NCI-H748 treated with DMSO at 0.1 percent for 48 hours (cell line): Measurements from ENCODE around the gene SYT17.

Experiments
- DNase-seq: peaks from one replicate; lab custom pipeline; 2025; lab: John Stamatoyannopoulos, UW

The SYT17 gene

GRCh38 chr16:19264123-19264673 is 96.2 kb downstream of the SYT17 start:
- no peak for DNase-seq

- DNase-seq, result no peak
These were observed 97.4 kb downstream of the SYT17 start for GRCh38 chr16:19265380-19265930.

DNA sequence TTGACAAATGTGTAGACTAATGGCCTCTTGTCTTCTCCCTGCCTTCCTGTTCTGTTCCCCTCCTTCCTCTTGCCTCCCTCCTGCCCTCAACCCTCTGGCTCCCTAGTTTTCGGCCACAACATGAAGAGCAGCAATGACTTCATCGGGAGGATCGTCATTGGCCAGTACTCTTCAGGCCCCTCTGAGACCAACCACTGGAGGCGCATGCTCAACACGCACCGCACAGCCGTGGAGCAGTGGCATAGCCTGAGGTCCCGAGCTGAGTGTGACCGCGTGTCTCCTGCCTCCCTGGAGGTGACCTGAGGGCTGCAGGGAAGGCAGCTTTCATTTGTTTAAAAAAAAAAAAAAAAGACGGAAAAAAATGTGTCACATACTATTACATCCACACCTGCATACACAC is 98.7 kb downstream of the SYT17 start:
- no peak for DNase-seq

DNA sequence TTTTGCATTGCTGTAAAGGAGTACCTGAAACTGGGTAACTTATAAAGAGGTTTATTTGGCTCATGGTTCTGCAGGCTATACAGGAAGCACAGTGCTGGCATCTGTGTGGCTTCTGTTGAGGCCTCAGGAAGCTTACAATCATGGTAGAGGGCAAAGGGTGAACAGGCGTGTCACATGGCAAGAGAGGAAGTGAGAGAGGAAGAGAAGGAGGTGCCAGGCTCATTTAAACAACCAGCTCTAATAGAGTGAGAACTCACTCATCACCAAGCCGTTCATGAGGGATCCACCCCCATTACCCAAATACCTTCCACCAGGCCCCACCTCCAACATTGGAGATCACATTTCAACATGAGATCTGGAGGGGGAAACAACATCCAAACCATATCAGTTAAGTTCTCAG is 101.1 kb downstream of the SYT17 start:
- DNase-seq, result no peak

DNA sequence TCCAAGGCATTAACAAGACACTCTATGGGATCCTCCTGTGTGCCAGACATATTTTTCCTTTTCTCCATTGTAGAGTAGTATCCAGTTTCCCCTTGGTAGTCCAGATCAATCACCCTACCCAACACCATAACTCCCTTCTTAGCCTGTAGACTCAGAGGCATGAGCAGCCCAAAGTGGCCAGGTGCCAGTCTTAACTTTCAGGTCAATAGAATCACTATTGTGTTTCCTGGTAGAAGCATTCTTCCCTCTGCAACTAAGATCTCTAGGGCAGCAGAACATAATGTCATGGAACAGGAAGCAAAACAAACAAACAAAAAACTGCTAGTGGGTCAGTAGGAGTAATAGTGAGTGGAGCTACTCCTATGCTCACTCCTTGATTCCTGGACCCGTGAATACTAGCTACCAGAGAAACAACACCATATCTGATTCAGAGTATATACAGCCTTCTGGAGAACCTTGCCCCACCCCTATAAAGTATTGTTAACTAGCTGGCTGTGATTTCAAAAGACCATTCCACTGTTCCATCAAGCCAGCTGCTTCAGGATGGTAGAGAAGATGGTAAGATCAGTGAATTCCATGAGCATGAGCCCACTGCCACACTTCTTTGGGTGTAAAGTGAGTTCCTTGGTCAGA is 106.2 kb downstream of the SYT17 start:
- DNase-seq, result no peak

GRCh38 chr16:19278403-19278802 is 110.4 kb downstream of the SYT17 start:
- DNase-seq, result no peak

GRCh38 chr16:19281246-19281645 is 113.2 kb downstream of the SYT17 start:
- DNase-seq, result no peak

DNA sequence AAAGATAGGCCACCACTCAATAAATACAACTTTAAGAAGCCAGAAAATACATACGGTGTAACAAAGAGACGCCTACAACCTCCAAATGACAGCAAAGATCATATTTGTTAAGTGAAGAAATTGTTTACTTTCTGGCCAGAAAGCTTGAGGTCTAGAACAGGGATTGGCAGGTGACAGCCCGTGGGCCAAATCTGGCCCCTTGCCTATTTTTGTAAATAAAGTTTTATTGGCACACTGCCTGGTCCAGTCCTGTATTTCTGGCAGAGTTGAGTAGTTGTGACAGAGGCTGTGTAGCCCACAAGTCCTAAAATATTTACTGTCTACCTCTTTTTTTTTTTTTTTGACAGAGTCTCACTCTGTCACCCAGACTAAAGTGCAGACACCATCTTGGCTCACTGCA is 114.1 kb downstream of the SYT17 start:
- DNase-seq, result no peak

DNA sequence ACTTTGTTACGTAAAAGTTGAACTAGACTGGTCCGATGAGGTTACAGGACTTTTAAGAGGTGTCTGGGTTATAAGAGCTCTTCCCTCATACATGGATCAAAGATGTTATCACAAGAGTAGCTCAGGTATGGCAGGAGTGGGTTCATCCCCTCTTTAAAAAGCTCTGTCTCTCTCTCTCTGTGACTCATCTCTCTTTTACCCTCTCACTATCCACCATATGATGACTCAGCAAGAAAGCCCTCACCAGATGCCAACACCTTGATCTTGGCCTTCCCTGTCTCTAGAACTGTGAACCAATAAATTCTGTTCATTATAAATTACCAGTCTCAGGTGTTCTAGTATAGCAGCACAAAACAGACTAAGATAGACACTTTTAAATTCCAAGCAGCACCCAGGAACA is 115.6 kb downstream of the SYT17 start:
- no peak for DNase-seq

GRCh38 chr16:19284207-19284606 is 116.2 kb downstream of the SYT17 start:
- DNase-seq, result no peak

DNA sequence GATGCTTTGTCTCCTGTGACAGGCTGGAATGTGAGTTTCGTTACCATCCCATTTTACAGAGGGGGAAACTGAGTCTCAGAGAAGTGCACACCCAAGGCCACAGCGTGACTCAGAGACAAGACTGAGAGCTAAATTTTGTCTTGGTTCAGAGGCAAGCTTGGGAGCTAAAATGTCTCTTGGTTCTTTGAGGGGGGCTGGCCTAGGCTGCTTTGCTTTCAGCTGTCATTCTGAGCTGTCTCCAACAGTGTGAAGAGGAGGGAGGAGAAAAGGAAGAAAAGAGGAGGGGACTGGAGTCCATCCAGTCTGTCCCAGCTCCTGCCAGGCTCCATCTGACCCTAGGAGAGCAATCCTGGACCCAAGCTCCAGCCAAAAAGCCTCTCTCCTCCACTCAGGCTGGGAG is 117.4 kb downstream of the SYT17 start, which contains the start of gene CLEC19A:
Gene CLEC19A (plus strand): TSS at position 301 of the 400 bp plus-strand sequence. CDS start 121 bp downstream, outside the sequence.
- DNase-seq, result no peak

DNA sequence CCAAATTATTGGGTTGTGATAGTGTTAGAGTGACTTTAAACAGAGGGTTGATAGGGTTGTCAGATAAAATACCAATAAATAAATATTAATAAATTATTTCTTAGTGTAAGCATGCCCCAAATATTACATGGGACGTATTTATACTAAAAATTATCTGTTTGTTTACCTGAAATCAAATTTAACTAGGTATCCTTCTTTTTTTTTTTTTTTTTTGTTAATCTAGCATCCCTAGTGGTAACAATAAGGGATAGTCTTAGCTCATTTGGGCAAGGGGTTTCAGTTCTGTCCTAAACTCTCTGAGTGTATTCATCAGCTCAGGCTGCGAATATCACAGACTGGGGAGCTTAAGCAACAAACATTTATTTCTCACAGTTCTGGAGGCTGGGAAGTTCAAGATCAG is 118.8 kb downstream of the SYT17 start:
- DNase-seq, result no peak

DNA sequence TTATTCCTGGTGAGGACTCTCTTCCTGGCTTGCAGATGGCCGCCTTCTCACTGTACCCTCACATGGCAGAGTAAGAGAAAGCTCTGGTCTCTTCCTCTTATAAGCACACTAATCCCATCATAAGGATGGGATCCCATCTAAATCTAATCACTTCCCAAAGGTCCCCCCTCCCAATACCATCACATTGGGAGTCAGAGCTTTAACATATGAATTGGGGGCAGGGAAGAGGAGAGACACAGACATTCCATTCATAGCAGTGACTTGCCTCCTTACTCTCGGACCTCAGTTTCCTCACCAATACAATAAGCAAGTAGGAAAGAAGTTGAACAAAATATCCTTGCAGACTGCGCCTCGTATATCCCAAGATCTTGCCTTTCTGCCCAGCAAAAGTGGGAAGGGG is 119.2 kb downstream of the SYT17 start:
- no peak for DNase-seq

DNA sequence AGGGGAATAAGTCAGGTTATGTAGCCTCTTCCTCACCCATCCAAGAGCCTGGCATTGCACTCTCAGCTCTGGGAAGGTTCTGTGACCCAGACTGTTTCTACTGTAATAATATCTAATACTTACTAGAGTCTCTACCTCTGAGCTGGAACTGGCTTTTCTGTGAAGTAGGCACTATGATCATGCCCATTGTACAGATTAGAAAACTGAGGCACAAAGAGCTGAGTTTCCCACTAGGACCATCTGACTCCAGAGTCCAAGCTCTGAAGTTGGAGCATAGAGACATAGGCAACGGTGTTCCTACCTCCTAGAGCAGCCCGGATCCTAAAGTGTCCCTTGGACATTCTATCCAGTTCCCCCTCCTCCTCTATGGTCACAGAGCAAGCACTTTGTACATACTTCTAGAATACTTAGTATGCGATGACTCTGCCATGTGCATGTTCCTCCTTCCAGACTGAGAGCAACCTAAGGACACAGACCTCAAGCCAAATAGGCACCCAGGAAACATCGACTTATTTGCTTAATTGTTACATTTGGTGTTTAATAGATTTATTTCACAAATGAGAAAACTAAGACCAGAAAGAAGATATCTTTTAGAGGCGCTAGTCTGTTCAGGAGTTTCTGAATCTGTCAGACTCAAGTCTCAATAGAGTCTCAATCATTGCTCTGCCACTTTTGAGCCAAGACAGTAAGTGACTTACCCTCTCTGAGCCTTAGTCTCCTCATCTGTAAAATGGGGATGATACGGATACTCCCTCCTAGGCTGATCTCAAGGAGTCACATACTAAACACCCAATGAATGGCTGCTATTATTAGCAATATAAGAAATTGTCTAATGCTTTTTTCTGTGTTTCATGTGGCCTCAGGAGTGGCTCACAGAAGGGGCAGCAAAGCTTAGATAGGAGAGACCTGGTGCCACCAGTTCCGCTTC is 121.1 kb downstream of the SYT17 start:
- DNase-seq, result no peak

- DNase-seq, result no peak
These were observed 121.9 kb downstream of the SYT17 start for GRCh38 chr16:19289811-19290485.

DNA sequence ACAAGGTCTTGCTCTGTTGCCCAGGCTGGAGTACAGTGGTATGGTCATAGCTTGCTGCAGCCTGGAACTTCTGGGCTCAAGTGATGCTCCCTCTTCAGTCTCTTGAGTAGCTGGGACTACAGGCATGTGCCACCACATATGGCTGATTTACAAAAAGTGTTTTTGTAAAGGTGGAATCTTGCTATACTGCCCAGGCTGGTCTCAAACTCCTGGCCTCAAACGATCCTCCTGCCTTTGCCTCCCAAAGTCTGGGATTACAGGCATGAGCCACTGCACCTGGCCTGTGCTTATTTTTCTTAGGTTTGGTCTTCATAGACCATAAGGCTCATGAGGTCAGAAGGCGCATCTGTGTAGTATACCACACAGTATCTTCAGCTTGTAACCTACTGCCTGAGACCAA is 122.8 kb downstream of the SYT17 start:
- no peak for DNase-seq

- DNase-seq, result no peak
These were observed 123.4 kb downstream of the SYT17 start for GRCh38 chr16:19291475-19291874.

DNA sequence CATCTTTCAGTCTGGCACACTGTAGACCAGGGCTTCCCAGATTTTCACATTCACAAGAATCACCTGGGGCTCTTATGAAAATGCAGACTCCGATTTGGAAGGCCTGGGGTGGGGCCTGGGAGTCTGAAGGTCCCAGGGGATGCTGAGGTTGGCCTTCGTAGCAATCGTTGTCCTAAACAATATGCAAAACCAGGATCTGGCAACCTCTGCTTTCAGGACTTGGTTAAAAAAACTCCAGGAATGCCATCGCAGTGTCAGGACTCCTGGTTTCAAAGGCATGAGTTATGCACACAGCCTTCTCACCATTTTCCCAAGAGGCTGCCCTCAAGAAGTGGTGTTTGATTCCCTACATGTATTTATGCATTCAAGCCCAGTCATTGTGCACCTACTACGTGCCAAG is 124.1 kb downstream of the SYT17 start:
- DNase-seq, result no peak

GRCh38 chr16:19294156-19294649 is 126.2 kb downstream of the SYT17 start:
- DNase-seq, result no peak

DNA sequence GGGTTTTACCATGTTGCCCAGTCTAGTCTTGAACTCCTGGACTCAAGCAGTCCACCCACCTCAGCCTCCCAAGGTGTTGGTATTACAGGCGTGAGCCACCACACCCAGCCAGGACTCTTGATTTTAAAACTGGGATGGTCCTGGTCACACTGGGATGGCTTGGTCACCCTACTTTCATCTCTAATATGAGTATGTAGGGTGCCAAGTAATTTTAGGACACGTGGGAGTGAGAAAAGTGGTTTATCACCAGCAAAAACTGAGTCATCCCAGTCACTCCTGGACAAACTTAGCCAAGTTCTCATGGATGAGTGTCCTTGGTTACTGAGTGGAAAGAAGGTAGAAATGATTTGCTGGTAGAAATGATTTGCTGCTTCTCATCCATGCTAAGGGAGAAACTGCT is 127.4 kb downstream of the SYT17 start:
- DNase-seq, result no peak

DNA sequence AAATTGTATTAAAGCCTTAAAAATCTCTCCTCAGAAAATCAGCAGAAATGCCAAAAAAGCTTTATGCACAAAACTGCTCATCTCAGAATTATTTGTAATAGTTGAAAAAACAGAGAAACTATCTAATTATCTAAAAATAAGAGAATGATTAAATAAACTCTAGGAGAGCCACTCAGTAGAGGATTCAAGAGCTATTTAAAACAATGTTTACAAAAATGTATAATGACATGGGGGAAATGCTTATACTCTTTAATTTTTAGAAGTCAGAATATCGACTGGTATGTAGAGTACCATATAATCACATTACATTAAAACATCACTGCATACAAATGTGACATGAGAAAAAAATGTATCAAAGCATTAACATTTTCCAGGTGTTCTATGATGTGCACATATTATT is 129.4 kb downstream of the SYT17 start:
- DNase-seq, result no peak

GRCh38 chr16:19299565-19299964 is 131.5 kb downstream of the SYT17 start:
- DNase-seq, result no peak
